ENCODE data around the gene CAMSAP1.
A peak's percentile ranks its signal among the peaks of the same experiment; 100 is the strongest.

The CAMSAP1 gene

GRCh38 chr9:135878528-135879236 lies 28.7 kb downstream of the CAMSAP1 start:
- DNase-seq: no peak

DNA sequence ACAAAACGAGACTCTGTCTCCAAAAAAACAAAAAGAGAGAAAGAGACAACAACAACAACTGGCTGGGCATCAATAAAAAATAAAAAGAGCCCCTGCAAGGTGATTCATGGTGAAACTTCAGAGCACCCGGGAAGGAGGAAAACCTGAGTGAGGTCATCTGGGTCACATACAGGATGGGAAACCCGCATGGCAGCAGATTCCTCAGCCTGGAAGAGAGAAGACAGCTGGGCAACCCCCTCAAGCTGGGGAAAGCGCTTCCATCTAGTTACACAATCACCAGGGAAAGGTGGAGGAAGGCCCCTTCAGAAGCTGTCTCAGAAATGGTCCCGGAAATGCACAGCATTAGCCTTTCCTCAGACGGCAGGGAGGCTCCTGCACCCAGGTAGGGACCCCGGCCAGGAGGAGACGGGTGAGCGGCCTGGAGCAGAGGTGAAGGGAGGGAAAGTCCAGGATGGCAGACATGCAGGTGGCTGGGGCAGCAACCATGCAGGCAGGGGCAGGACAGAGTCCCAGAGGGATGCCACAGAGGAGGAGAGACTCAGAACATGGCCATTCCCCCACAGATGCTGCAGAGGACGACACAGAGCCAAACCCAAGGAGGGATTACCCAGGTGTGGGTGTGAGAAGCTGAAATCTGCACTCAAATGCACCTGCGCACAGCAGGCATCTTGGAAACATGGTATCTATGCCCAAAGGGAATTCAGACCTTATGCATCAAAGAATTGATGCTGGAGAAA lies 29.4 kb downstream of the CAMSAP1 start:
- DNase-seq: no peak

GRCh38 chr9:135876936-135877335 lies 30.4 kb downstream of the CAMSAP1 start:
- DNase-seq: no peak

GRCh38 chr9:135874859-135875258 lies 32.5 kb downstream of the CAMSAP1 start:
- DNase-seq: no peak

- no peak for DNase-seq
Measured at GRCh38 chr9:135869909-135870308, 37.4 kb downstream of the CAMSAP1 start.

DNA sequence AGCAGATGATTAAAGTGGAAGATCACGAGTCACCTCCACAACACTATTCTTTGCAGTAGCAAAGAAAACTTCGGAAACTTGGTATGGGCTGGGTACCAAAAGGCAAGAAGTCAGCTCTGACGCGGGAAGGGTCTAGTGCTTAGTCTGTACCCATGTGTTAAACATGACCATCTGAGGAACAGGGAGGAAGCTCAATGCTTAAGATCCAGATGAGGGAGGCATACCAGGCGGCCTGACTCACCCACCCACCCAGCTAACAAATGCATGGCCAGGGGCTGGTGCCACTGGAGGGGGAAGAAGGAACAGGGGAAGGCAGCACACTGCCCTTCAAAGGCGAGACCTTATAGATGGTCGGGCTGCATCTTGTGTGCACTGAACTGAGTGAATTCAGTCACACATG lies 41.8 kb downstream of the CAMSAP1 start:
- no peak for DNase-seq

DNA sequence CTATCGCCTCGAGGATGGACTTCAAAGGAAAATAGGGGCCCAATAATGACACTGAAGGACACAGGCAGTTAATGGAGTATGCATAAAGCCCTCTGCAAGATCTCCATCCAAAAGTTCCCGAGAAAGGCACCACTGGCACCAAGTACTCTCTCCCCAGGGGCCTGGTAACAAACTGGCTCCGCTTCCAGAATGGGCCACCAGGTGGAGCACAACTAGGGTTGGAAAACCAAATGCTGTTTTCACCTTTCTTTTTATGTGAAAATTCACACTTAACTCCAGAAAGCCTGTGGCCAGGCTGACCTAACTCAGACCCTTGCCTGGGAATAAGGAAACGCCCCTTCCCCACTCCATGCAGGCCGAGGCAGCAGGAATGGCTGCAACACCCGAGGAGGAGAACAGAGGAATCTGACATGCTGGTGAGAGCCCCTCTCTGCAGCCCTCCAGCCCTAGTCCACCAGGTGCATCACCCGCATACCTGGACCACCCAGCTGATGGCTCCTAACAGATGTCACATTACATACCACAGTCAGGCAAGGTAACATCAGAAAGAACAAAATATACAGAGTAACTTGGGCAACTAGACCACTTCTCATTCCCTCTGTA lies 42.8 kb downstream of the CAMSAP1 start:
- DNase-seq: peak; percentile 53 to 56

GRCh38 chr9:135862809-135863208 lies 44.5 kb downstream of the CAMSAP1 start:
- no peak for DNase-seq

- DNase-seq: no peak
Measured at GRCh38 chr9:135858491-135859185, 48.7 kb downstream of the CAMSAP1 start.

GRCh38 chr9:135857843-135858242 lies 49.5 kb downstream of the CAMSAP1 start:
- no peak for DNase-seq

DNA sequence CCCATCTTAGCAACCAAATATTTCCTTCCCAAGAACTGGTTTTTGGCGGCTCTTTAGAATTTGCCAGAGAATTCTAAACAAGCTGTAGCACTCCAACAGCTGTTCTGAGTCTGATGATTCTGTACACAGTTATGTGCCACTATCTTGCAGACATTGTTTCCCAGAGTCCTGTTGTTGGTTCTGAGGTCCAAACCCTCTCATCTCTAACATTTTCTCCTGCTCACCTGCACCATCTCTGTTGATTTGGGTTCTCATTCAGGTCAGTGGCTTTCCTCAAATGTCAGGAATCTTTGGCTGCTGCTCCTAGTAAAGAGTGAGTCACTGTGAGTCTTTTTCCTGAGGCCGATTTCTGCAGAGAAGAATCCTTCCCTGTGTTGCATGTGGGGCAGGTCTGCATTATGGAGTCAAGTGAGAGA lies 50.0 kb downstream of the CAMSAP1 start:
- DNase-seq: no peak

- no peak for DNase-seq
Measured at GRCh38 chr9:135851748-135852147, 55.6 kb downstream of the CAMSAP1 start.

DNA sequence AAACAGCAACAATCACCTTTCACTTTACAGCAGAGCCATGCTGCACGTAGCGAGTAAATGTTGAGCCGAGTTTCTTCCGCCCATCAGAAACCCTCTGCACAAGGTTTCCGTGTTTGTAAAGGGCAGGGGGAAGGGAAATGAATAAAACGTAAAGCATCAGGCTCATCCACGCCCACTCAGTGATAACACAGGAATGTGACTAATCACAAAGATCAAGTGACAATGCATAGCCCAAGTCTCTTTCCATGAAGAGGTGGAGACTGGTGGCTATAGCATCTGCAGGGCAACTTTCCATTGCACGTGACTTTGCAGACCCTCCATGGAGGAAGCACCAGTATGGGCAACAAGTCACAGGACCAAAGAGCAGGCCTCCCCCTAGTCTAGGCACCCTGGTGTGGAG lies 56.6 kb downstream of the CAMSAP1 start:
- DNase-seq: no peak

DNA sequence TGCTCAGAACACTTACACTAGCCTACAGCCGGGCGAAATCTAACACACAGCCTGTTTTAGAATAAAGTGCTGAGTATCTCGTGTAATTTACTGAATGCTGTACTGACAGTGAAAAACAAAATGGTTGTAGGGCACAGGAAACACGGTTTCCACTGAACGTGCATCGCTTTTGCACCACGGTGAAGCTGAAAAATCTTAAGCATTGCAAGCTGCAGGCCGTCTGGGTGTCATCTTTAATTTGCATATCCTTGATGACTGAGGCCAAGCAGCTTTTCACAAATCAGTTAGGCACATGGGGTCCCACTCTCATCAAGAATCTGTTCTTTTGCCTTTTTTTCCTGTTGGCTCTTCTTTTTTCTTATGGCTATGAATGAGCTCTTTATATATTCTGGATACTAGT lies 58.2 kb downstream of the CAMSAP1 start:
- no peak for DNase-seq

GRCh38 chr9:135848341-135849047 lies 58.9 kb downstream of the CAMSAP1 start:
- no peak for DNase-seq

GRCh38 chr9:135847833-135848232 lies 59.5 kb downstream of the CAMSAP1 start:
- no peak for DNase-seq

- no peak for DNase-seq
Measured at GRCh38 chr9:135840539-135840938, 66.8 kb downstream of the CAMSAP1 start.

DNA sequence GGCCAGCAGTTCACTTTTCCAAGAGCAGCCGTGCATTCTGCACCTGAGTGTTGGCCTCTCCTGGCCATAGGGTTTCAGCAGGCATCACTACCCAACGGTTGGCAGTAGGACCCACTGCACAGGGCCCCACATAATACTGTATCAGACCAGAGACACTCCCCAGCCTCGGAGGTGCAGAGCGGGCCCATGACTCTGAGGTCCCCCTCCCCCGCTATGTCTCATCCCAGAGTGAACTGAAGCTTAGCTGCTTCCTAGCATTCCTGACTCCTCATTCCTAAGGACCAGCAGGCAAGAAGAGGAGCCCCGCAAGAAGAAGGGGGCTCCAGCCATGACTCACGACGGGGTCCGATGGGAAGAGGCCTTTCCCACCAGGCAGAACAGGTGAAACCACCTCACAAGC lies 67.2 kb downstream of the CAMSAP1 start:
- no peak for DNase-seq

DNA sequence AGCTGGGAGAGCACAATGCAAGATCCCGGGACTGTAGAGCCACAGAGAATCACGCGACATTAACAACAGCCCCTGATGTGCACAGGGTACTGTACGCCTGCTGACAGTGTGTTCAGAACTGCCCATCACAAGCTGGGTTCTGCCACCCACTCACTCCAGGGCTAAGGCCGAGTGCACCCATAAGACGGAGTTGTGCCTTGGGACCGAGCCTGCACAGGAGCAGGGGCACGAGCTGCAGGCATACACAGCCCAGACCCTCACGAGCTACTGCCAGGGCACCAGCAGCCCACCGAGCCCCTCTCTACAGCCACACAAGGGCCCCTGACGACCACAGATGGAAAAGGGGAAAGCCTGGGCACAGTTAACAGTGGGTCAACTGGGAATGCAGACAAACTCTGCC lies 67.8 kb downstream of the CAMSAP1 start:
- no peak for DNase-seq

DNA sequence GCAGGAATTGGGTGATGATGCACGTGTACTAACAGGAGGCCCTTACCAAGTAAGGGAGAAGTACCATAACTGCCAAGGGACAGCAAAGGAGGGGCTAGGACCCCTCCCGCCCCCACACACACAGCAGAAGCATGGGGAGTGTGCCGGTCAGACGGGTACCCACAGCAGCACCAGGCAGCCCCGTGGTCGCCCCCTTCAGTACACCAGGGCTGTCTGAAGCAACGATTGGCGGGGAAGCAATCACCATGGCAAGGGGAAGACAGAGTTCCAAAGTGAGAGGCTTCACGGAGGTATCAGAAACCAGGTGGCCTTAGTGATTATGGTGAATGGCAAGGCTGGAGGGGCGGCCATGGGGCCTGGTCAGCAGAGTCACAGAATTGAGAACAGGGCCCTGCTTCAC lies 72.2 kb downstream of the CAMSAP1 start:
- no peak for DNase-seq

DNA sequence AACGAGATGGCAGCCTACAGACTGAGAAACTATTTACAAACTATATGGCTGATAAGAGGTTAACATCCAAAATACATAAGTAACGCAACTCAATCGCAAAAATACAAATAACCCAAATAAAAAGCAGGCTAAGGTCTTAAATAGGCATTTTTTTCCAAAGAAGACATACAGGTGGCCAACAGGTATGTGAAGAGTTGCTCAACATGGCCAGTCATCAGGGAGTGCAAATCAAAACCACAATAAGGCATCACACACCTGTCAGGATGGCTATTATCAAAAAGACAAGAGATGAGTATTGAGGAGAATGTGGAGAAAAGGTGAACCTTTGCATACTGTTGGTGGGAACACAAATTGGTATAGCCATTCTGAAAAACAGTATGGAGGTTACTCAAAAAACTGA lies 73.5 kb downstream of the CAMSAP1 start:
- DNase-seq: no peak

DNA sequence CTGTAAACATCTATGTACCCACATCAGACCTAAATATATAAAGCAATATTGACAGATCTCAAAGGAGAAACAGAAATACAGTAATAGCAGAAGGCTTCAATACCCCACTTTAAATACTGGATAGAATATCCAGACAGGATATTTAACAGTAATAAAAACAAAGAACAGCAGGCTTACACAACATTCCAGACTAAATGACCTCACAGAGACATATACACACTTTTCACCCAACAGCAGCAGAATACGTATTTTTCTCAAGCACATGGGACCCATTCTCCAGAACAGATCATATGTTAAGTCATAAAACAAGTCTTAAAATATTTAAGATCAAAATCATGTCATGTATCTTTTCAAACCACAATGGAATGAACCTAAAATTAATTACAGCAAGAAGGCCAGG lies 76.8 kb downstream of the CAMSAP1 start:
- DNase-seq: no peak

DNA sequence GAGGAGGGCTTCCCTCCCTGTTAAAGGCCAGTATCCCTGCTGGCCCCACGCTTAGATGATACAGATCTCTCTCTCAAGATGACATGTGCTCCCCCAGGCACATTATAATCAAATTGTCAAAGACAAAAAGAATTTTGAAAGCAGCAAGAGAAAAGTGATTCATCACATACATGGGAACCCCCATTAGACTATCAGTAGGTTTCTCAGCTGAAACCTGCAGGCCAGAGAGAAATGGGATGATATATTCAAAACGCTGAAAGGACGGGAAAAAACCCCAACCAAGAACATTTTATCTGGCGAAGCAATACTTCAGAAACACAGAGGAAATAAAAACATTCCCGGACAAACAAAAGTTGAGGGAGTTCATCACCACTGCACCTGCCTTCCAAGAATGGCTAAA lies 78.7 kb downstream of the CAMSAP1 start:
- no peak for DNase-seq

All from CD4-positive, alpha-beta T cell treated with Interleukin-4 for 1 hour (primary cell).